Stimulated activated naive CD4-positive, alpha-beta T cell (primary cell): ENCODE measurements around the gene BTN3A1.
"Not testable (repeated sequence)": the region's sequence is repeated elsewhere in the genome, so short reads cannot be mapped to it uniquely, and the experiment has no call there.

Experiments used
- DNase-seq, 6 experiments: peaks; one replicate each; lab custom pipeline; 2025; lab: John Stamatoyannopoulos, UW

BTN3A1 gene

DNA sequence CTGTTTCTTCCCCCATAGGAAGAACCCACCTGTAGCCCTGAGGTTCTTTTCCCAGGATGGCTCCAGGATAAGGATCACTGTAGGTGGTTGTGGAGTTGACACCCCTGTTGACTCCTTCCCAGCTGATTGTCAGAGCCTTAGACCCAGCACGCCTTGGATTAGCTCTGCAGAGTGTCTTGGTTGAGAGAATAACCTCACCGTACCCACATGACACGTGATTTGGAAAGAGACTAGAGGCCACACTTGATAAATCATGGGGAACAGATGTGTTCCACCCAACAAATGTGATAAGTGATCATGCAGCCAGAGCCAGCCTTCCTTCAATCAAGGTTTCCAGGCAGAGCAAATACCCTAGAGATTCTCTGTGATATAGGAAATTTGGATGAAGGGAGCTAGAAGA is 12.2 kb downstream of the BTN3A1 start:
- DNase-seq: no peak

GRCh38 chr6:26415036-26415614 is 13.1 kb downstream of the BTN3A1 start:
- DNase-seq: no peak

GRCh38 chr6:26415791-26416190 is 13.7 kb downstream of the BTN3A1 start:
- DNase-seq: no peak

GRCh38 chr6:26416288-26416687 is 14.2 kb downstream of the BTN3A1 start:
- no peak for DNase-seq

DNA sequence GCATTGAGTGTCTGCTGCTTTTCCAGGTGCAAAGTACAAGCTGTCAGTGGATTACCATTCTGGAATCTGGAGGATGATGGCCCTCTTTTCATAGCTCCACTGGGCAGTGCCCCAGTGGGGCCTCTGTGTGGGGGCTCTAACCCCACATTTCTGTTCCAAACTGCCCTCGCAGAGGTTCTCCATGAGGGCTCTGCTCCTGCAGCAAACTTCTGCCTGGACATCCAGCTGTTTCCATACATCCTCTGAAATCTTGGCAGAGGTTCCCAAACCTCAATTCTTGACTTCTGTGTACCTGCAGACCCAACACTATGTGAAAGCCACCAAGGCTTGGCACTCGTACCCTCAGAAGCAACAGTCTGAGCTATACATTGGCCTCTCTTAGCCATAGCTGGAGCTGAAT is 16.0 kb downstream of the BTN3A1 start:
- DNase-seq: not testable (repeated sequence)

- not testable (repeated sequence) for DNase-seq
Measured at GRCh38 chr6:26418795-26419194, 16.7 kb downstream of the BTN3A1 start.

DNA sequence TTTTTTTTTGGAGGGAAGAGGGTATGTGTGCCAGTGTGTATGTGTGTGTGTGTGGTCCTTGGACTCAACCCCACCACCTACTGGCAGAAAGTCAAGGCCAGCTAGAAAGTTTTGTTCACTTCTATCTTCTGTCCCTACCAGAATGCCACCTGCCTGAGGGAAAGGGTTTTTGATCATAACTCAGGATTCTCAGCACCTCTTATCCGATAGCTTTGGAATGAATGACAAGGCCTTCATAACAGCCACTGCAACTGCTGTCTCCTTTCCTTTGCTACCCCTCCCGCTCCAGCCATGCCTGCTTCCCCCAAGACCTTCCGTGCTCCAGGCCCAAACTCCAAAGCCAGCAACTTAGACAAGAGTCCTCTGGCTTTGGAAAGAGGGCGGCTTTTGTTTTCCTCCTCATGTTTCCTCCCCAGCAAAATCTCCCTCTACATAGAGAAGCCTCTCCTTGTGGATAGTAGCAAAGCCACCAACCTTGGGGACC is 18.7 kb downstream of the BTN3A1 start:
- peak in 4 of 6 experiments; percentile 10 to 34 (median 10) for DNase-seq

DNA sequence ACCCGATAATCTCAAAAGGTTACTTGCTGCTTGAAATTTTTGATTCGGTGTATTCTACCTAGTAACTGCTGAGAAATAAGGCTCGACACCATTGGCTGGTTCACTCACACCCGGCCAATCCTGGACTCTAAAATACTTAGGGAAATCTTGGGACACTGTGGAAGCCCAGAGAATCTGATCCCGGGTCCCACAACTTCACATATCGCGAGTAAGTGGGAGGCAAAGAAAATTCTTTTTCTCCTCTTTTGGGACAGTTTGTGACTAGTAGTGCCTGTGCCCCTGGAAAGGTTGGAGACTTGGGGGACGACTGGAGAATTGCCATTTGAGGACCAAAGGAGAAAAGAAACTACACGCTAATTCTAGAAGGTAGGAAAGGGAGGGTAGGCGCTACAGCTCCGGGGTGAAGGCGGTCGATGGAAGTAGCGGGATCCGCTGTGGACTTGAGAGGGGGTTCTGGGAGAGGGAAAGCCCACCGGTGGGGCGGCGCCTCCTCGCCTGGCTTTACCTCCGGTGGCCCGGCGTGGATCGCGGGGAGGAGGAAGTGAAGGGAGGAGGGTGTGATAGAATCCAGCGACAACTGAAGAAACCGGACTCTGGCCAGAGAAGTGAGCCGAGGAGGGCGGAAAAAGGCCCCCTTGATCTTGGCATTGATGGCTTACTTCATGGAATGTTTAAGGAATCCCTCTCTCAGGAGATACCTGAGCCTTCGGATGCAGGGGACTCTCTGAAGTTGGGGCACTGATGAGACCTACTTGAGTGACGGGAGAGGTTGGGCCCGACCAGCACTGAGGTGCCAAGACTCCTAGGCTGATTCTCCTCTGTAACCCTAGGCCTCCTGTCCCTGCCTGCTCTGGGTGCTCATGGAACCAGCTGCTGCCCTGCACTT is 19.4 kb downstream of the BTN3A1 start:
- peak; percentile 19 to 72 (median 50) for DNase-seq

DNA sequence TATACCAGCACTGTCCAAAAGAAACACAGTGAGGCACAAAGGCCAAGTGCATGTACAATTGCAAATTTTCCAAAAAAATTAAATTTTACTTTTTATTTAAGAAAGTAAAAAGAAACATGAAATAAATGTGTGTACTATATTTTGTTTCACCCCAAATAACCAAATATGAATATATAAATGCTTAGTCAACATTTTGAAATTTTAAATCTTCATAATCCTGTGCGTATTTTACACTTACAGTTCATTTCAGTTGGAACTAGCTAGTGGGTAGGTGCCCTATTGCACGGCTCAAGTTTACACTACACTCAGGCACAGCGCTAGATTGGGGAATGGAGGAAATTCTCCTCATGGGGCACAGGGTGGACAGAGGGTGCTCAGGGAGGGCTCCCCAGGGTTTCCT is 20.3 kb downstream of the BTN3A1 start:
- DNase-seq: no peak

DNA sequence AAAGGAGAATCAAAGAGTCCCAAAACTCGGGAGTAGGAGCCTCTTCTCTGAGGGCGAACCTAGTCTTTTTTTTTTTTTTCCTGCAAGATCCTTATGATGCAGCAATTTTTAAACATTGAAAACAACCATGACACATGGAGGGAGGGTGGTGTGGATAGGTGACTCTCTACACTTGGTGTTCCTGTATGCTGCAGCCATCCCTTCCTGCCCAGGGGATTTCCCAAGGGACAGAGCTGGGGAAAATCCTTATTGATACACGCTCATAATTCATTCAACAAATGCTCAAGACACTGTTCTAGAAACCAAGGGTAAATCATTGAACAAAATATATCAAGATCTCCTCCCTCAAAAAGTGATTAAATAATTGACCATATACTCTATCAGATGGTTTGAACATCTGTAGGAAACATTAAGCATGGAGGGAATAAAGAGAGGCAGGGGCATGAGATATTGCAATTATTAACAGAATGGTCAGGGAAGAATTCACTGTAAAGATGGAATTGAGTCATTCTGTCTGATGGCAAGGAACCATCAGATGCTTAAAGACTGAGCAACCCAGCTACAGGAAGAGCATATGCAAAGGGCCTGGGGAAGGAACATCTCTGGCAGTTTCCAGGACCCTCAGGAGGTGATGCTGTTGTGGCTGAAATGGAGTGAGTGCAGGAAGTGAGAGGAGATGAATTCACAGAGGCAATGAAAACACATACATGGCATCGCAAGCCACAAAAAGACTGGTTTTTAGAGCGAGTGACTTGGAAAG is 24.8 kb downstream of the BTN3A1 start:
- no peak for DNase-seq

- no peak for DNase-seq
Measured at GRCh38 chr6:26427451-26427809, 25.4 kb downstream of the BTN3A1 start.

DNA sequence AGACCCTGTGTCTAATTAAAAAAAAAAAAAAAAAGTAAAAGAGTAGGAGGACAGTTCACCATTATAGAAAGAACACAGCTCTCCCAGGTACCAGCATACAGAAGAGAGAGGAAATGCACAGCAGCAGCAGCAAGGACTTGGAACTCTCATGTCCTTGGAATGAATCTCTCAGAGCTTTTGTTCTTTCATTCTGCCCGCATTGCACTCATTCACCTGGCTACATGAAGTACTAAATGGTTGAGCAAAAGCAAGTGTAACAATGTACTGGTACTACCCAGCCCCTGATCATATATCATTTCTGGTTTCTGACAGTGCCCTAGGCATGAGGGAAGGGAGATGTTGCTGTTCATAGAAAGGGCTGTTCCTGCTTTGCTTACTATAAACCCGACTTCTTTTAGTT is 26.1 kb downstream of the BTN3A1 start:
- DNase-seq: no peak

- no peak for DNase-seq
Measured at GRCh38 chr6:26430787-26431186, 28.7 kb downstream of the BTN3A1 start.

DNA sequence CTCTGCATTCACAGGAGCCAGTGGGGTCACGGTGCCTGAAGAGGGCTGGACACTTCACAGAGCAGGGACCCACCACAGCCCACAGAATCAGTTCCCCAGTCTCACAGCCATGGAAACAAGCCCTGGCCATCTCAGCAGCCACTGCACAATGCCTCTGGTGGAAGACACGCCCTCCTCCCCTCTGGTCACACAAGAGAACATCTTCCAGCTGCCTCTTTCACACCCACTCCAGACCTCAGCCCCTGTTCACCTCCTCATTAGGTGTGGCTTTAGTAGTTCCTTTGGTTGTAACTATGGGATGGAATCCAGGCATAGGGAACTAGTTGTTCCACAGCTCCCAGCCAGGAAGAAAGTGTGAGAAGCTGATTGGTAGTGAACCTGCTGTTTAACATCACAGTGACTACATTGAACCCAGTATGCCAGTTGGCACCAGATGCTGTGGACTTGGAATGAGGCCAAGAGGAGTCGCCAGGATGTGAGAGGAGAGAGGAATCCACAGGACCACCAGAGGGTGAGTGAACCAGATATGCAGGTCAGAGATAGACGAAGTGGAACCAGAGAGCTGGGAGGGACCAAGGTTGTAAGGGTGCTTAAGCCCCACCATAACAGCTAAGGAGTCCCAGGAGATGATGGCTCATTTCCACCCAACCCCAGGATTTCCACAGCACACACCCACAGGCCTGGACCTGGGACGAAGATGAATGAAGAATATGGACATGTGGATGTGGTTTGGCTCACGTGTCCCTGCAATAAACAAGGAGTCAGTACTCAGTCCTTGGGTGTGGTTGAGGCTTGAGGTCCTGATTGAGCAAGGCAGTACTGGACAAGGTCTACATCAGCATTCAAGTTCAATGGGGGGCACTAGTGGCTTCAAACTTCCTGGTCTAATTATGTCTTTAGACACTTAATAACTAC is 29.4 kb downstream of the BTN3A1 start:
- no peak for DNase-seq

- no peak for DNase-seq
Measured at GRCh38 chr6:26432627-26433201, 30.6 kb downstream of the BTN3A1 start.

GRCh38 chr6:26433680-26434079 is 31.6 kb downstream of the BTN3A1 start:
- not testable (repeated sequence) for DNase-seq

GRCh38 chr6:26436018-26436417 is 33.9 kb downstream of the BTN3A1 start:
- no peak for DNase-seq

DNA sequence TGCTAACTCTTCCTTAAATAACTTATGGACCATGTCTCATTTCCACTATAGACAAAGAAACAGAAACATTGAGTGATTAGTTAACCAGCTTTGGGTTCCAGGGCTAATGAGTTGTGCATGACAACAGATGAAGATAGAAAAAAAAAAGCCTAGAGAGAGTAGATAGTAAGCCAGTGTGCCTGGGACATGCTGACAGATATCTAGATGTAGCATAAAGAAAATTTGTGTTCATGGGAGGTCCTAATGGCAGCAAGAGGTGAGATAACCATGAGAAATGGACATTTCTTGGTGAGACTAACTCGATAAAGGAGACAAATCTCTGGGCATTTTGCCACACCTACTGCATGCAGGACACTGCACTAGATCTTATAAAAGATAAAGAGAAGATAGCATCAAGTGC is 35.5 kb downstream of the BTN3A1 start:
- DNase-seq: no peak

GRCh38 chr6:26438000-26438399 is 35.9 kb downstream of the BTN3A1 start:
- no peak for DNase-seq

GRCh38 chr6:26439151-26440125 is 37.4 kb downstream of the BTN3A1 start:
- peak in 3 of 6 experiments; percentile 22 to 67 (median 47) for DNase-seq
